Skeletal muscle satellite cell (primary cell): ENCODE data around the gene PXK.
A peak's percentile ranks its signal among the peaks of the same experiment; 100 is the strongest.
"Not testable (repeated sequence)": the region's sequence is repeated elsewhere in the genome, so short reads cannot be mapped to it uniquely, and the experiment has no call there.

ENCODE experiments used
- H3K27me3 ChIP-seq: 2 replicates; pipeline ENCODE4 v1.7.0; 2013; ENCODE audit warnings: low read length; ENCODE audit not compliant: control insufficient read depth, insufficient read depth
- H3K36me3 ChIP-seq: 2 replicates; pipeline ENCODE4 v1.7.0; 2013; ENCODE audit warnings: mild to moderate bottlenecking, control low read depth, low read length; ENCODE audit not compliant: insufficient read depth
- H3K4me1 ChIP-seq: 2 replicates; pipeline ENCODE4 v1.7.0; 2013; ENCODE audit warnings: low read length; ENCODE audit not compliant: control insufficient read depth, insufficient read depth
- H3K4me2 ChIP-seq: 2 replicates; pipeline ENCODE4 v1.7.0; 2013; ENCODE audit warnings: mild to moderate bottlenecking, low read length
- H3K4me3 ChIP-seq: 2 replicates; pipeline ENCODE4 v1.7.0; 2013; ENCODE audit warnings: low read length
- H3K9ac ChIP-seq: 2 replicates; pipeline ENCODE4 v1.7.0; 2013; ENCODE audit warnings: mild to moderate bottlenecking, low read depth, low read length, moderate library complexity
- H3K9me3 ChIP-seq: replicated peaks from 2 replicates; pipeline ENCODE4 v1.7.0; 2013; ENCODE audit warnings: mild to moderate bottlenecking, control low read depth, low read length

PXK gene

GRCh38 chr3:58336135-58336882 is 3.6 kb downstream of the PXK start:
- no peaks in the 10 kb centered on the region for H3K36me3 ChIP-seq
- H3K4me2 ChIP-seq: peak overlapping the region; percentile 53
- peaks cover 41% of the 10 kb centered on the region for H3K4me1 ChIP-seq
- H3K27me3 ChIP-seq: no peaks in the 10 kb centered on the region
- peak overlapping the region; percentile 4 for H3K4me3 ChIP-seq
- H3K9me3 ChIP-seq: no peaks in the 10 kb centered on the region
- H3K9ac ChIP-seq: peak overlapping the region; percentile 13

- Histone ChIP-seq H3K27me3 (no peaks in the 10 kb centered on the region), H3K9ac (no peak overlapping the region), H3K4me2 (no peak overlapping the region), H3K4me3 (no peak overlapping the region), H3K9me3 (no peaks in the 10 kb centered on the region), H3K4me1 (peaks cover 44% of the 10 kb centered on the region), H3K36me3 (no peaks in the 10 kb centered on the region)
Measured at GRCh38 chr3:58337190-58337589, 4.5 kb downstream of the PXK start.

- not testable (repeated sequence) for H3K4me2 ChIP-seq, H3K4me3 ChIP-seq, H3K9ac ChIP-seq, H3K36me3 ChIP-seq, H3K9me3 ChIP-seq, H3K27me3 ChIP-seq
- peaks cover 35% of the 10 kb centered on the region for H3K4me1 ChIP-seq
Measured at GRCh38 chr3:58339146-58339545, 6.5 kb downstream of the PXK start.

- Histone ChIP-seq H3K36me3 (no peaks in the 10 kb centered on the region), H3K4me2 (no peak overlapping the region), H3K27me3 (no peaks in the 10 kb centered on the region), H3K4me3 (no peak overlapping the region), H3K9ac (no peak overlapping the region), H3K4me1 (peaks cover 22% of the 10 kb centered on the region), H3K9me3 (no peaks in the 10 kb centered on the region)
Measured at GRCh38 chr3:58340594-58341244, 8.0 kb downstream of the PXK start.

- peaks cover 17% of the 10 kb centered on the region for H3K4me1 ChIP-seq
- no peaks in the 10 kb centered on the region for H3K27me3 ChIP-seq
- no peak overlapping the region for H3K9ac ChIP-seq
- H3K4me2 ChIP-seq: no peak overlapping the region
- no peaks in the 10 kb centered on the region for H3K36me3 ChIP-seq
- no peak overlapping the region for H3K4me3 ChIP-seq
- no peaks in the 10 kb centered on the region for H3K9me3 ChIP-seq
Measured at GRCh38 chr3:58341376-58341775, 8.7 kb downstream of the PXK start.

- H3K9ac ChIP-seq: no peak overlapping the region
- H3K4me3 ChIP-seq: no peak overlapping the region
- no peaks in the 10 kb centered on the region for H3K36me3 ChIP-seq
- no peaks in the 10 kb centered on the region for H3K27me3 ChIP-seq
- H3K4me1 ChIP-seq: peaks cover 11% of the 10 kb centered on the region
- no peaks in the 10 kb centered on the region for H3K9me3 ChIP-seq
- H3K4me2 ChIP-seq: no peak overlapping the region
Measured at GRCh38 chr3:58342676-58343075, 10.0 kb downstream of the PXK start.

GRCh38 chr3:58345457-58345856 is 12.8 kb downstream of the PXK start:
- Histone ChIP-seq H3K27me3 (no peaks in the 10 kb centered on the region), H3K9me3 (no peaks in the 10 kb centered on the region), H3K4me3 (no peak overlapping the region), H3K4me2 (no peak overlapping the region), H3K9ac (no peak overlapping the region), H3K36me3 (peaks cover 4% of the 10 kb centered on the region), H3K4me1 (peaks cover 15% of the 10 kb centered on the region)

- H3K9me3 ChIP-seq: no peaks in the 10 kb centered on the region
- no peak overlapping the region for H3K9ac ChIP-seq
- no peaks in the 10 kb centered on the region for H3K27me3 ChIP-seq
- H3K4me2 ChIP-seq: no peak overlapping the region
- peaks cover 4% of the 10 kb centered on the region for H3K36me3 ChIP-seq
- no peak overlapping the region for H3K4me3 ChIP-seq
- H3K4me1 ChIP-seq: peaks cover 13% of the 10 kb centered on the region
Measured at GRCh38 chr3:58346368-58346767, 13.7 kb downstream of the PXK start.

GRCh38 chr3:58347984-58348383 is 15.3 kb downstream of the PXK start:
- Histone ChIP-seq H3K4me1 (peaks cover 10% of the 10 kb centered on the region), H3K9ac (no peak overlapping the region), H3K27me3 (no peaks in the 10 kb centered on the region), H3K4me3 (no peak overlapping the region), H3K9me3 (no peaks in the 10 kb centered on the region), H3K36me3 (peaks cover 4% of the 10 kb centered on the region), H3K4me2 (no peak overlapping the region)

GRCh38 chr3:58349792-58350626 is 17.3 kb downstream of the PXK start:
- H3K27me3 ChIP-seq: no peaks in the 10 kb centered on the region
- peak overlapping the region; percentile 31 for H3K4me2 ChIP-seq
- H3K4me3 ChIP-seq: no peak overlapping the region
- no peaks in the 10 kb centered on the region for H3K9me3 ChIP-seq
- peaks cover 13% of the 10 kb centered on the region for H3K4me1 ChIP-seq
- peaks cover 4% of the 10 kb centered on the region for H3K36me3 ChIP-seq
- no peak overlapping the region for H3K9ac ChIP-seq

GRCh38 chr3:58350627-58351013 is 17.9 kb downstream of the PXK start:
- H3K27me3 ChIP-seq: no peaks in the 10 kb centered on the region
- H3K9ac ChIP-seq: no peak overlapping the region
- no peak overlapping the region for H3K4me3 ChIP-seq
- H3K4me1 ChIP-seq: peaks cover 13% of the 10 kb centered on the region
- H3K36me3 ChIP-seq: peaks cover 4% of the 10 kb centered on the region
- H3K9me3 ChIP-seq: no peaks in the 10 kb centered on the region
- H3K4me2 ChIP-seq: peak overlapping the region; percentile 31
